ENCODE results near the gene CDC42. TPM values are rescaled to one million over a fixed set of nuclear protein-coding genes. Genes with fewer than 3 reads are reported as not detected.

CDC42 gene
- total RNA-seq, 4 donors from 2014 or later: 108 to 223 (median 200) TPM

- H3K27ac ChIP-seq: no peak overlapping the region
- no peaks in the 10 kb centered on the region for H3K36me3 ChIP-seq
- no peaks in the 10 kb centered on the region for H3K9me3 ChIP-seq
These were observed 86.6 kb downstream of the CDC42 start for GRCh38 chr1:22139066-22139594.

GRCh38 chr1:22139817-22140216, 87.3 kb downstream of the CDC42 start:
- TF ChIP-seq EP300 (IDR thresholded peaks at IDR 0.05): no peak
- no peak for DNase-seq (ENCODE audit: low spot score in 2 of 2)
- 65% methylated on average over 5 of the region's 12 CpGs for WGBS
- Histone ChIP-seq H3K27ac (no peak overlapping the region), H3K4me1 (peaks cover 68% of the 10 kb centered on the region), H3K9me3 (no peaks in the 10 kb centered on the region), H3K4me3 (no peak overlapping the region), H3K27me3 (peaks cover 16% of the 10 kb centered on the region), H3K36me3 (no peaks in the 10 kb centered on the region)

More at GRCh38 chr1:22139066-22139594, 86.6 kb downstream of the CDC42 start:
- Histone ChIP-seq H3K27me3 (peaks cover 12% of the 10 kb centered on the region), H3K4me1 (peaks cover 68% of the 10 kb centered on the region), H3K4me3 (no peak overlapping the region)
- 44% methylated on average over 14 of the region's 15 CpGs for WGBS
- no peak for TF ChIP-seq CTCF (IDR thresholded peaks at IDR 0.05)
- TF ChIP-seq POLR2A (IDR thresholded peaks at IDR 0.05): no peak
- no peak for TF ChIP-seq POLR2AphosphoS5 (IDR thresholded peaks at IDR 0.05)
- TF ChIP-seq EP300 (IDR thresholded peaks at IDR 0.05): no peak
- DNase-seq (ENCODE audit: low spot score in 2 of 2): no peak

Other genes starting within 250 kb of the CDC42 start
- under 1 TPM in 2 of 4 donors, not detected in 2; 0.13 to 0.29 TPM for gene LDLRAD2, start 240.4 kb upstream of the CDC42 start, total RNA-seq
- gene HSPG2, start 115.4 kb upstream of the CDC42 start, total RNA-seq: 100 to 1,000 TPM in 3 of 4 donors, 10 to 100 TPM in 1; 97.5 to 164 (median 131) TPM
- gene CELA3B, start 75.7 kb upstream of the CDC42 start, total RNA-seq: not detected
- gene CELA3A, start 51.1 kb upstream of the CDC42 start, total RNA-seq: not detected
- gene WNT4, start 90.4 kb downstream of the CDC42 start, total RNA-seq: 10 to 100 TPM; 21.3 to 42.7 (median 24.5) TPM

Data from suprapubic skin (tissue), 4 donors.